Measurements from ENCODE around the gene HDAC4.

Gene HDAC4

GRCh38 chr2:239199041-239199768, 201.6 kb downstream of the HDAC4 start:
- Histone ChIP-seq H3K27ac (peak overlapping the region in 1 of 2 donors; percentile 62), H3K4me3 (peak overlapping the region; percentile 45)
- DNase-seq (ENCODE audit: low spot score) = no peak
- TF ChIP-seq CTCF (IDR thresholded peaks at IDR 0.05) = no peak

GRCh38 chr2:239198221-239198620, 202.6 kb downstream of the HDAC4 start:
- no peak overlapping the region for H3K4me3 ChIP-seq
- H3K27ac ChIP-seq = no peak overlapping the region
- TF ChIP-seq CTCF (IDR thresholded peaks at IDR 0.05) = no peak
- no peak for DNase-seq (ENCODE audit: low spot score)

GRCh38 chr2:239197146-239197545, 203.7 kb downstream of the HDAC4 start:
- peak; percentile 45 for DNase-seq (ENCODE audit: low spot score)
- H3K27ac ChIP-seq = no peak overlapping the region
- no peak overlapping the region for H3K4me3 ChIP-seq
- TF ChIP-seq CTCF (IDR thresholded peaks at IDR 0.05) = no peak

- peak; percentile 64 for DNase-seq (ENCODE audit: low spot score)
- TF ChIP-seq CTCF (IDR thresholded peaks at IDR 0.05) = no peak
- H3K4me3 ChIP-seq = no peak overlapping the region
- H3K27ac ChIP-seq = peak overlapping the region in 1 of 2 donors; percentile 13
Observed at GRCh38 chr2:239196474-239197021, 204.3 kb downstream of the HDAC4 start.

GRCh38 chr2:239195992-239196391, 204.8 kb downstream of the HDAC4 start:
- no peak for TF ChIP-seq CTCF (IDR thresholded peaks at IDR 0.05)

GRCh38 chr2:239195318-239195871, 205.4 kb downstream of the HDAC4 start:
- H3K4me3 ChIP-seq = no peak overlapping the region
- H3K27ac ChIP-seq = no peak overlapping the region
- TF ChIP-seq CTCF (IDR thresholded peaks at IDR 0.05) = no peak
- DNase-seq (ENCODE audit: low spot score) = peak; percentile 50

More at GRCh38 chr2:239195992-239196391, 204.8 kb downstream of the HDAC4 start:
- no peak overlapping the region for H3K4me3 ChIP-seq
- peak overlapping the region in 1 of 2 donors; percentile 13 for H3K27ac ChIP-seq
- DNase-seq (ENCODE audit: low spot score) = no peak

All from coronary artery (tissue), 2 donors.